ENCODE measurements around the gene ZIC4.
A peak's percentile ranks its signal among the peaks of the same experiment; 100 is the strongest.

Gene ZIC4

GRCh38 chr3:147394884-147395225, 11.5 kb downstream of the ZIC4 start:
- intact Hi-C loops (cut with DNase I): loop anchor here (5.0 to 10.0 kb wide), 3 partner anchors 220 to 680 kb away; no protein-coding TSS in a partner anchor
- no peak for DNase-seq

DNA sequence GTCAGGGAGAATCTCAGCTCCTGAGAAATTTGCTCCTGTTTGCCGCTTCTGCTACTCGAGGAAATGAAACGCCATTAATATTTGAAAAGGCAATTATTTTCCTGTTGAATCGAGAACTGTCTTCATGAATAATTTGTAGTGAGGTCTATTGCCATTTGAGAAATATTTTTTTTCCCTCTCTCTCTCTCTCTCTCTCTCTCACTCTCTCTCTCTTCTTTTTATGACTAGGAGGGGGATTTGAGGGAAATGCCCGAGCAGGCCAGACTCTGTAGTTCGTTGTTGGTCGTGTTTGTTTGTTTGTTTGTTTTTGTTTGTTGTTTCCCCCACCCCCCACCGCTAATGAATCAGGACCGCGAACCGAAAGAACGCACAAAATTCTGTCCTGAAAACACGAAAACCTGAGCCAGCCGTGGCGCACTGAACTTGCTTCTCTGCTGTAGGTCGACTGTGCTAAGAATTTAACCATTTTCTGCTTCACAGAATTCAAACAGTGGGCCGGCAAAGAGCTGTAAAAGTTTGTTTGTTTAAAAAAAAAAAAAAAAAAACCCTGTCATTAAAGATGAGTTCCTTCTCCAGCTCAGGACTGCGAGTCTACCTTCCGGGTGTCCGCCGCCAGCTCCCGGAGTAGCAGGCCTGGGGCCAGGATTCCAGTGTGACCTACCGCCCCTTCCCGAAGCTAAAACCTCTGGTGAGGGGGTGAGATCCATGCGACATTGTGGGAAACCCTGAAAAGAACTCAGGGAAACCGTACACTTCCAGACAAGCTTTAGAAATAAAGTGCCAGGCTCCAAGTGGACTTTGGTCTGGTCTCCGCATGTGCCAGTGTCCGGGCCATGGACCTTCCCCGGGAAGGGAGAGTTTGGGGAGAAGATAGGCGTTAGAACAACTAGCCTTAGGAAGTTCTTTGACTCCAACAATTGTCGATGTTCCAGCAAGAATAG, 12.1 kb downstream of the ZIC4 start:
- intact Hi-C loops (cut with DNase I): loop anchor here (2.0 to 10.0 kb wide), 4 partner anchors 15 to 681 kb away; partner anchors contain the start of gene ZIC1
- no peak for DNase-seq

DNA sequence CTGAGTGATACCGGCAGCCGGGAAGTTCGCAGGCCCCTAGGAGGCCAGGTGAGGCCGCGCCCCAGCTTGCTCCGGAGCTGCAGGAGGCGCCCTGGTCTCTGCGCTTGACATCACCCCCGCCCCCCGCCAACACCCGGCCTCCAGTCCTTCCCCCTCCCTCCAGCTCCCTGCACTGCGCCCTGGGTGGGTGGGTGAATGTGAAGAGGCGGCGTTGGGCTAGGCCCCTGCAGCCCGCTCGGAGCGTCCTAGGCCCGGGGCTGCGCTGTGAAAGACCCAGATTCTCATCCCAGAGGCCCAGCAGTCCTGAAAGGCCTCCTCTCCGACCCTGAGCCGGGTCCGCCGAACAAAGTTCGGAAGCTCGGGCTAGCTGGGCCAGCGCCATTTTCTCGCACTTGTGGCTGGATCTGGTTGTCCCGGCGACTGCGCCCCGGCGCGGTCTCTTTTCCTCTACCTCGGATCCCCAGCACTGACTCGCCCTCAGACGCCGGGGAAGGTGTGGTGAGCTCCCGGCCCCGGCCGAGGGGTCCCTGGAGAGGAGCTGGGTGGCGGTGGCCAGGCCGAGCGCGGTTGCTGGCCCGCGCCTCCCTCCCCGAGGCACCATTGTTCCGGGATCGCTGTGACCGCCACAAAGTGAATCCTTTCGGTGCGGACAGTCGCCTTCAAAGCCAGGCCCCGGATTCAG, 12.9 kb downstream of the ZIC4 start:
- peak in 9 of 10 donors; percentile 56 to 96 (median 79) for DNase-seq

DNA sequence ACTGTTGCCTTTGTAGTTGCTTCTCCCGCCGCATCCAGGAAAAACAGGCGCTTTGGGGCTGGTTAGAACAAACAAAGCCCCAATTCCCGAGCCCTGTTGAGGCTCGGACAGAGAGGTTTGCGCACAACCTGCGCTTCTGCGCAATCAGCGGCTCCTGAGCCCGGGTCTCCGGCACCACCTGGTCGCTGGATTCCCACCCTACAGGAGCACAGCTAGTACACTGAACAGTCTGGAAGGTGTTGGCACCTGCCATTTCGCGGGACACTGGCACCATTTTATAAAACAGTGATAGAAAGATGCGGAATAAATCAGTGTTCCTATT, 13.8 kb downstream of the ZIC4 start:
- intact Hi-C loops (cut with DNase I): loop anchor here (2.0 to 10.0 kb wide), 4 partner anchors 16 to 682 kb away; partner anchors contain the start of gene ZIC1
- peak in 1 of 10 donors; percentile 42 for DNase-seq

More for the DNA sequence above, 12.9 kb downstream of the ZIC4 start:
- intact Hi-C loops (cut with DNase I): loop anchor here (2.0 to 10.0 kb wide), 4 partner anchors 15 to 681 kb away; partner anchors contain the start of gene ZIC1

GRCh38 chr3:147391781-147392624, 14.3 kb downstream of the ZIC4 start:
- peak; percentile 65 to 97 (median 80) for DNase-seq
- intact Hi-C loops (cut with DNase I): loop anchor here (2.0 to 10.0 kb wide), 4 partner anchors 17 to 683 kb away; partner anchors contain the start of gene ZIC1

GRCh38 chr3:147390589-147391569, 15.5 kb downstream of the ZIC4 start:
- intact Hi-C loops (cut with DNase I): loop anchor here (5.0 to 10.0 kb wide), 3 partner anchors 224 to 684 kb away; no protein-coding TSS in a partner anchor
- no peak for DNase-seq

DNA sequence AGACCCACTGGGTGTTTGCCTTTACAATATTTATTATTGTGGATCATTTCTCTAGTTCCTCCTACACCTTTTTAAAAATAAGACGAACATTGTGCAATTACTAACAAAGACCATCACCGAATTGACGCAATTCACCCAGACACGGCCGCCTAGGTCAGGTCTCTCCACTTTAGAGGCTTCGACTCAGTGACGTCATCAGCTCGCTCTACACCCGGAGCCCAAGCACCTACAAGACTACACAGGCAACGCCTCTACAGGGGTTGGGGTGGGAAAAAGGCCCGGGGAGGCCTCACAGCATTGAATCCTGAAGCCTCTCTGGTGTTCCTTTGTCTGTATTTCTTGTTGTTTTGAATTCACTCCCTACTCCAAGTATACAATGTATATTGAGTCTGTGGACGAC, 16.6 kb downstream of the ZIC4 start:
- DNase-seq: no peak
- intact Hi-C loops (cut with DNase I): loop anchor here (5.0 to 10.0 kb wide), 3 partner anchors 225 to 685 kb away; no protein-coding TSS in a partner anchor

- no peak for DNase-seq
- intact Hi-C loops (cut with DNase I): no loop called here
These were observed 17.4 kb downstream of the ZIC4 start for GRCh38 chr3:147388700-147389580.

- intact Hi-C loops (cut with DNase I): no loop called here
- DNase-seq: no peak
These were observed 18.3 kb downstream of the ZIC4 start for GRCh38 chr3:147387885-147388699.

DNA sequence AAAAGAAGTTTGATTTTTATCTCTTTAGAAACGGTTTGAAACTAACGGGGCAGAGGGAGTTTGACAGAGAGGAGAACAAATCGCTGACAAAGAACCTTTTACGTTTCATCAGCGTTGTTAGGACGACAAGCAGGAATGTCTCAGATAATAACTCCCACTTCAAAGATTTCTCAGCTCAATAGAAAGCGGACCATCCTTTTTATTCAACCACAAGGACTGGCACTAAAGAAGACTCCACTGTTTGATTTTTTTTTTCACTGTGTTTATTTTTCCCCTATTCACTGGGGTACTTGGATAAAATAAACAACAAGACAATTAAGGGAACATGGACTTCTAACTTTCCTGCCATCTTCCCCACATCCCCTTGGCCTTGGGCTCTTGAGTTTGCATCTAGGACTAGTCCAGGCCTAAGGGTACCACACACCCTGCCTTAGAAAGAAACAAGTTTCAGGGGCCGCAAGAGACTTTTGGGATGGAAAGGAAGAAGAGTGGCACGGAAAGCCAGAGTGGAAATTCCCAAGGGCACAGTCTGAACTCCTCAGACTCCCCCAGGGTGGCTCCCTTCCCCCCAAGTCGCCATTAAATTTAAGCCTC, 19.0 kb downstream of the ZIC4 start:
- DNase-seq: no peak
- intact Hi-C loops (cut with DNase I): no loop called here

- intact Hi-C loops (cut with DNase I): no loop called here
- no peak for DNase-seq
These were observed 21.0 kb downstream of the ZIC4 start for GRCh38 chr3:147385059-147386012.

GRCh38 chr3:147384210-147385058, 21.9 kb downstream of the ZIC4 start:
- DNase-seq: no peak
- intact Hi-C loops (cut with DNase I): no loop called here

DNA sequence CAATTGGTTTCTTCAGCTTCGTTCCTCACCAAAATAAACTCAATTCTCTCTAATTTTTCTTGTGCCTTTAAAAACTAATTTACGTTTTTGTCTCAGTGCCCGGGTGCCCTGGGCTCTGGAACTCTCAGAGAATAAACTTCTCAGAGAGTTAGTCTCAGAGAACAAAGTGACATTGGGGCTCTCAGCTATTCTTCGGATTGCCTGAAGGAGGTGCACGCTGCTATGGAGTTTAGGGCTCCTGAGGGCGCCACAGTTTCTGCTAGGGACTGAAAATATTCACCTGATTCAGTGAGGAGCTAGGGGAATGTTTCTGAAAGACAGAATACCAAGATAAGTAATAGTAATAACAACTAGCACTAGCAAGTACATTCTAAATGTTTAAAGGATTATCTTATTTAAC, 22.7 kb downstream of the ZIC4 start:
- intact Hi-C loops (cut with DNase I): no loop called here
- DNase-seq: no peak

- intact Hi-C loops (cut with DNase I): no loop called here
- DNase-seq: no peak
These were observed 24.7 kb downstream of the ZIC4 start for GRCh38 chr3:147381596-147381995.

DNA sequence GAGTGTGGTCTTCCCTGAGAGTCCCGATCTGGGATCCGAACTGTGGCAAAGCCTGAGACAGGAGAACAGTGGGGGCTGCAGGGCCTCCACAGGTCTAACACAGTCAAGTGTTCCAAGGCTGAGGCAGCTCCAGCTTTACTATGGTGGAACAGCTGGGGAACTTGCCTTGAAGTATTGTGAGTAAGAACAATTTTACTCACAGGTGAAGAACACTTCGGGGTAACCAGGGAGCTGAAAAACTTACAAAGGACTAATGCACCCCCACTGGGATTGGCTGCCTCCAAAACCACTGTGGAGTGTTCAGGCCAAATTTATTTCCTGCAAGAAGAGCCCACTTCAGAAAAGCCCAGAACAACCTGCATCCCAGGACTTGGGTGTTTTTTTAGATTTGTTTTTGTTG, 25.4 kb downstream of the ZIC4 start:
- intact Hi-C loops (cut with DNase I): no loop called here
- no peak for DNase-seq

Data from posterior cingulate gyrus (tissue), 11 donors.